GM12878 (cell line): ENCODE data around the gene UPP2. TPM values are rescaled to one million over a fixed set of nuclear protein-coding genes. Genes with fewer than 3 reads are reported as not detected.

Experiments
- ATAC-seq: fragments of 200-7000 bp; cut with Tn5 transposase; 3 replicates; pipeline ENCODE4 v1.9.1; 2020; ENCODE audit warnings: mild to moderate bottlenecking, moderate library complexity
- BruUV-seq: library from RNA; stranded (reverse); fragments of 400-500 nt; replicated peaks from 2 replicates; lab custom pipeline; 2021; lab: Mats Ljungman, UMichigan
- CTCF ChIA-PET: fragments of 300-600 bp; sonication (Branson Sonifier 250); formaldehyde crosslinking; extraction: SDS; loops from one replicate; lab custom pipeline; 2021; ENCODE audit warnings: inconsistent platforms; lab: Yijun Ruan, JAX
- POLR2A ChIA-PET: fragments of 350-600 bp; formaldehyde crosslinking; extraction: SDS; loops from one replicate; lab custom pipeline; 2021; ENCODE audit warnings: inconsistent platforms; lab: Charles Lee
- RAD21 ChIA-PET: fragments of 300-600 bp; sonication (Branson Sonifier 250); formaldehyde crosslinking; loops from one replicate; lab custom pipeline; 2023; ENCODE audit warnings: antibody characterized with exemption; ENCODE audit not compliant: unreplicated experiment; lab: Charles Lee
- SMC1A ChIA-PET: fragments of 300-600 bp; sonication (Branson Sonifier 250); formaldehyde crosslinking; loops from one replicate; lab custom pipeline; 2023; ENCODE audit not compliant: unreplicated experiment, uncharacterized antibody; lab: Charles Lee
- DNase-seq: peaks from one replicate; pipeline ENCODE4 v3.0.0-alpha.2; 2011; ENCODE audit warnings: low read depth, low spot score
- FAIRE-seq: peaks from 3 replicates; lab custom pipeline; 2011; peaks lifted over from hg19 to GRCh38; lab: Jason Lieb, UNC
- H2AFZ ChIP-seq: 2 replicates; pipeline ENCODE4 v1.6.0; 2011; ENCODE audit warnings: low read depth, low read length, control low read depth; ENCODE audit not compliant: control insufficient read depth
- H3K27ac ChIP-seq: 2 replicates; pipeline ENCODE4 v1.5.1; 2011; ENCODE audit warnings: control low read depth; ENCODE audit not compliant: control insufficient read depth, insufficient read depth
- H3K27me3 ChIP-seq, 2 experiments: replicated peaks in 1 of 2; 2 replicates each; pipeline versions ENCODE4 v1.6.0 to v1.6.1; 2011; ENCODE audit warnings: low read length in 1 of 2; ENCODE audit not compliant: control insufficient read depth in 2 of 2, insufficient read depth in 2 of 2
- H3K36me3 ChIP-seq, 2 experiments: 2 replicates each; pipeline ENCODE4 v1.5.1; 2011; ENCODE audit warnings: low read length in 1 of 2; ENCODE audit not compliant: control insufficient read depth in 2 of 2, insufficient read depth in 2 of 2
- H3K4me1 ChIP-seq: 2 replicates; pipeline ENCODE4 v1.6.1; 2011; ENCODE audit warnings: mild to moderate bottlenecking, low read length, moderate library complexity, mixed read lengths; ENCODE audit not compliant: control insufficient read depth, insufficient read depth
- H3K4me2 ChIP-seq: 2 replicates; pipeline ENCODE4 v1.6.0; 2011; ENCODE audit warnings: control low read depth; ENCODE audit not compliant: control insufficient read depth, insufficient read depth
- H3K4me3 ChIP-seq: fragments of 200-600 bp; sonication (generic); 2 replicates; pipeline ENCODE4 v1.5.1; 2016
- H3K79me2 ChIP-seq: 2 replicates; pipeline ENCODE4 v1.6.0; 2011; ENCODE audit warnings: low read length; ENCODE audit not compliant: control insufficient read depth, insufficient read depth
- H3K9ac ChIP-seq: 2 replicates; pipeline ENCODE4 v1.8.0; 2011; ENCODE audit warnings: low read length, control low read depth, mixed read lengths; ENCODE audit not compliant: control insufficient read depth, insufficient read depth
- H3K9me3 ChIP-seq: replicated peaks from 3 replicates; pipeline ENCODE4 v1.5.1; 2011; ENCODE audit warnings: mild to moderate bottlenecking, low read length; ENCODE audit not compliant: control insufficient read depth, insufficient read depth
- H4K20me1 ChIP-seq: 2 replicates; pipeline ENCODE4 v1.6.0; 2011; ENCODE audit not compliant: control insufficient read depth, insufficient read depth
- CUX1 ChIP-seq: IDR thresholded peaks from 2 replicates; pipeline ENCODE4 v1.6.1; 2012; ENCODE audit warnings: improper control_type of control experiment, low read depth, low read length; ENCODE audit not compliant: insufficient replicate concordance
- JUND ChIP-seq: IDR thresholded peaks from 2 replicates; pipeline ENCODE4 v1.6.1; 2012; ENCODE audit warnings: low read depth, mild to moderate bottlenecking, low read length, improper control_type of control experiment, moderate library complexity
- LARP7 ChIP-seq: fragments of 450-650 bp; IDR thresholded peaks from 2 replicates; pipeline ENCODE4 v1.6.1; 2017; ENCODE audit warnings: mild to moderate bottlenecking
- MAX ChIP-seq: IDR thresholded peaks from 2 replicates; pipeline ENCODE4 v1.6.1; 2012; ENCODE audit warnings: low read depth, low read length, improper control_type of control experiment
- POLR2AphosphoS5 ChIP-seq: IDR thresholded peaks from 2 replicates; pipeline ENCODE4 v1.6.1; 2011; ENCODE audit warnings: mild to moderate bottlenecking, low read length, inconsistent platforms
- POU2F2 ChIP-seq: IDR thresholded peaks from 3 replicates; pipeline ENCODE4 v1.6.1; 2011; ENCODE audit warnings: low read depth, mild to moderate bottlenecking, low read length, borderline replicate concordance
- SUPT20H ChIP-seq: IDR thresholded peaks from 2 replicates; pipeline ENCODE4 v1.6.1; 2011; ENCODE audit warnings: low read depth, mild to moderate bottlenecking, low read length, moderate library complexity, borderline replicate concordance; ENCODE audit not compliant: control insufficient read depth
- WGBS: methylation state at CpG from one replicate; pipeline ENCODE4 v1.1.6; 2016; ENCODE audit warnings: low lambda C conversion rate; ENCODE audit not compliant: insufficient replicate concordance, insufficient coverage; ENCODE audit errors: missing lambda C conversion rate; 5-methylcytosine and 5-hydroxymethylcytosine counted together
- in situ Hi-C: fragments of 300-500 bp; cut with MboI; formaldehyde crosslinking; loops from 9 replicates; pipeline ENCODE4 v1.14.3; 2018; ENCODE audit warnings: mixed read lengths
- intact Hi-C: fragments of 100-400 bp; cut with micrococcal nuclease; formaldehyde crosslinking; loops from one replicate; pipeline ENCODE4 v1.14.2; 2022; ENCODE audit not compliant: unreplicated experiment
- polyA plus RNA-seq, 11 experiments: library from polyadenylated mRNA; depleted of rRNA in 4 of 11; unstranded in 6 of 11; stranded (reverse) in 5 of 11; fragments of >200 nt; fragmentation: Nextera tagmentation in 4 of 11; fragmentation: Illumina TruSeq in 1 of 11; extraction: Ambion mirVana in 4 of 11; extraction: Trizol in 1 of 11; gene quantifications; 1 replicate in 1 of 11; 2 replicates in 10 of 11; pipeline versions ENCODE4 v1.2.1 to v1.2.3, GENCODE V29; 2011 to 2016; ENCODE audit warnings: inconsistent platforms in 2 of 11, missing spikeins in 2 of 11, low read depth in 1 of 11
- total RNA-seq, 4 experiments: library from RNA; depleted of rRNA in 3 of 4; stranded (reverse); fragments of >200 nt in 3 of 4; fragmentation: Illumina TruSeq in 1 of 4; extraction: Trizol in 1 of 4; gene quantifications; 2 replicates each; pipeline versions ENCODE4 v1.2.1 to v1.2.3, GENCODE V29; 2013 to 2021

Gene UPP2
- total and polyA plus RNA-seq, 10 of the 15 experiments (the other 5 are each of a cell fraction or from before 2014, with no cell fraction given): not detected

- TF ChIP-seq LARP7 (no peak), SUPT20H (no peak), POLR2AphosphoS5 (no peak), CUX1 (no peak)
These were observed 41.4 kb upstream of the UPP2 start (continued) for GRCh38 chr2:158060160-158060834.

DNA sequence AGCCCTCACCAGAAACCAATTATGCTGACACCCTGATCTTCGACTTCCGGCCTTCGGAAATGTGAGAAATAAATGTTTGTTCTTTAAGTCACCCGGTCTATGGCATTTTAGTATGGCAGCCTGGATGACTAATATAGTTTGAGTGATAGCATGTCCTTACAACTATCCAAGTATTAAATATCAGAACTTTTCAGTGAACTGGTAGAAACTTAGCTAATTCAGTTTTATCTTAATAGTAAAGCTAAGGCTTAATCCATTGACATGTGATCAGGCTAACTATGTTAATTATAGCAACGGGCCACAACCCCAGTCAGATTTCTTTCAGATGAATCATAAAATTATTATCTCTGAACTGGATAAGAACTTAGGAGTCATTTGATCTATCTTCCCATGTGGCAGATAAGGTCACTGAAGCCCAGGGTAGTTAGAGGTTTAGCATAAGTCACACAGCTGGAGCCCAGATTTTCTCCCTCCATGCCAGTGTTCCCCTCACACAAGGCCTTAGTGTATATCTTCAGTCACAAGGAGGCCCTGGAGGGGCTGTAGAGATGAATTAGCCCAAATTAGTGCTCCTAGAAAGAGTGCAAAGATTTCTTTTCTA is 40.7 kb upstream of the UPP2 start:
- ChIA-PET SMC1A (no interaction called here), POLR2A (no interaction called here), RAD21 (no interaction called here), CTCF (no interaction called here)
- Histone ChIP-seq H3K36me3 (no peaks in the 10 kb centered on the region), H2AFZ (no peak overlapping the region), H3K4me2 (no peak overlapping the region), H3K4me3 (no peak overlapping the region), H3K27me3 (no peaks in the 10 kb centered on the region), H4K20me1 (no peaks in the 10 kb centered on the region), H3K4me1 (no peaks in the 10 kb centered on the region), H3K9ac (no peak overlapping the region), H3K9me3 (no peaks in the 10 kb centered on the region), H3K79me2 (no peaks in the 10 kb centered on the region), H3K27ac (no peak overlapping the region)
- no TSS peak for BruUV-seq
- TF ChIP-seq POU2F2 (no peak), JUND (no peak), MAX (no peak)
- DNase-seq (no peak), ATAC-seq (no peak), FAIRE-seq (no peak)
- in situ Hi-C loops: no loop called here
- WGBS: 26% methylated on average over 5 of the region's 5 CpGs
- intact Hi-C loops: no loop called here
